ENCODE data around the gene RABL2A. TPM values are rescaled to one million over a fixed set of nuclear protein-coding genes. Genes with fewer than 3 reads are reported as not detected.
"Not testable (repeated sequence)": the region's sequence is repeated elsewhere in the genome, so short reads cannot be mapped to it uniquely, and the experiment has no call there.

RABL2A gene
- total and polyA plus RNA-seq, 2 experiments from 2014 or later, result 25.7 to 33.6 TPM

DNA sequence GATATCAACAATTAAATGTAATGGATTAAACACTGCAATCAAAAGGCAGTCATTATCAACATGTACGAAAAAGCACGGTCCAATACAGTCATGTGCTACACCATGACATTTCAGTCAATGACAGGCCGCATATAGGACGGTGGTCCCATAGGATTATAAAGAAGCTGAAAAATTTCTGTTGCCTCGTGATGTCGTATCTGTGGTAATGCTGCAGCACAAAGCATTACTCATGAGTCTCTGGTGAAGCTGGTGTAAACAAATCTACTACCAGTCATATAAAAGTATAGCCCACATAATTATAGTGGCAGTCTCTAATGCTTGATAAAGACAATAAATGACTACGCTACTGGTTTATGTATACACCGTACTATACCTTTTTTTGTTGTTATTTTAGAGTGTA lies 58.4 kb downstream of the RABL2A start:
- H3K27ac ChIP-seq, result no peak overlapping the region
- no peak for DNase-seq (ENCODE audit: low read depth in 1 of 2, low spot score in 1 of 2)
- no peaks in the 10 kb centered on the region for H3K9me3 ChIP-seq (ENCODE audit: low read depth)
- TF ChIP-seq, protein P1, sequence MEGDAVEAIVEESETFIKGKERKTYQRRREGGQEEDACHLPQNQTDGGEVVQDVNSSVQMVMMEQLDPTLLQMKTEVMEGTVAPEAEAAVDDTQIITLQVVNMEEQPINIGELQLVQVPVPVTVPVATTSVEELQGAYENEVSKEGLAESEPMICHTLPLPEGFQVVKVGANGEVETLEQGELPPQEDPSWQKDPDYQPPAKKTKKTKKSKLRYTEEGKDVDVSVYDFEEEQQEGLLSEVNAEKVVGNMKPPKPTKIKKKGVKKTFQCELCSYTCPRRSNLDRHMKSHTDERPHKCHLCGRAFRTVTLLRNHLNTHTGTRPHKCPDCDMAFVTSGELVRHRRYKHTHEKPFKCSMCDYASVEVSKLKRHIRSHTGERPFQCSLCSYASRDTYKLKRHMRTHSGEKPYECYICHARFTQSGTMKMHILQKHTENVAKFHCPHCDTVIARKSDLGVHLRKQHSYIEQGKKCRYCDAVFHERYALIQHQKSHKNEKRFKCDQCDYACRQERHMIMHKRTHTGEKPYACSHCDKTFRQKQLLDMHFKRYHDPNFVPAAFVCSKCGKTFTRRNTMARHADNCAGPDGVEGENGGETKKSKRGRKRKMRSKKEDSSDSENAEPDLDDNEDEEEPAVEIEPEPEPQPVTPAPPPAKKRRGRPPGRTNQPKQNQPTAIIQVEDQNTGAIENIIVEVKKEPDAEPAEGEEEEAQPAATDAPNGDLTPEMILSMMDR (IDR thresholded peaks at IDR 0.05; ENCODE audit: low read depth, low read length), result no peak
- no peak overlapping the region for H3K4me3 ChIP-seq
- H3K4me1 ChIP-seq (ENCODE audit: low read depth), result no peaks in the 10 kb centered on the region
- H3K36me3 ChIP-seq, result no peaks in the 10 kb centered on the region
- no peaks in the 10 kb centered on the region for H3K27me3 ChIP-seq

DNA sequence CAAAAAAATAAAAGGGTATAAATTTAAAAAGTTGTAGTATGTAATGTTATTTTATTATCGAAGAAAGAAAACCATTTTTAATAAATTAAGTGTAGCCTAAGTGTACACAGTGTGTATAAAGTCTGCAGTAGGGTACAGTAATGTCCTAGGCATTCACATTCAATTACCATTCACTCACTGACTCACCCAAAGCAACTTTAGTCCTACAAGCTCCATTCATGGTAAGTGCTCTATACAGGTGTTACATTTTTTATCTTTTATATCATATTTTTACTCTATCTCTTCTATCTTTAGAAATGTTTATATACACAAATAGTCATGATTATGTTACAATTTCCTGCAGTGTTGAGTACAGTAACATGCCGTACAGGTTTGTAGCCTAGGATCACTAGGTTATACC lies 59.5 kb downstream of the RABL2A start:
- TF ChIP-seq, protein P1 (IDR thresholded peaks at IDR 0.05; ENCODE audit: low read depth, low read length), result no peak
- no peaks in the 10 kb centered on the region for H3K9me3 ChIP-seq (ENCODE audit: low read depth)

DNA sequence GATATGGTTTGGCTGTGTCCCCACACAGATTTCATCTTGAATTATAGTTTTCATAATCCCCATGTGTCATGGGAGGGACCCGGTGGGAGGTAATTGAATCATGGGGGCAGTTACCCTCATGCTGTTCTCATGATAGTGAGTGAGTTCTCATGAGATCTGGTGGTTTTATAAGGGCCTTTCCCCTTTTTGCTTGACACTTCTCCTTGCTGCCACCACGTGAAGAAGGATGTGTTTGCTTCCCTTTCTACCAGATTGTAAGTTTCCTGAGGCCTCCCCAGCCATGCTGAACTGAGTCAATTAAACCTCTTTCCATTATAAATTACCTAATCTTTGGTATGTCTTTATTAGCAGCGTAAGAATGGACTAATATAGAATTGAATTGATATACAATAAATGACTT lies 63.8 kb downstream of the RABL2A start:
- H3K27me3 ChIP-seq; H3K36me3 ChIP-seq; H3K4me1 ChIP-seq (ENCODE audit: low read depth); H3K9me3 ChIP-seq (ENCODE audit: low read depth); DNase-seq (ENCODE audit: low read depth in 1 of 2, low spot score in 1 of 2); H3K27ac ChIP-seq; H3K4me3 ChIP-seq: not testable (repeated sequence)

More for the DNA sequence above, 59.5 kb downstream of the RABL2A start:
- no peak for DNase-seq (ENCODE audit: low read depth in 1 of 2, low spot score in 1 of 2)
- Histone ChIP-seq H3K36me3 (no peaks in the 10 kb centered on the region), H3K4me1 (ENCODE audit: low read depth) (no peaks in the 10 kb centered on the region), H3K27ac (no peak overlapping the region), H3K27me3 (no peaks in the 10 kb centered on the region), H3K4me3 (no peak overlapping the region)

Other genes with a start within 250 kb of the RABL2A start
- 48.0 and 61.1 TPM in 2 replicates for gene ZNG1B, start 189.6 kb upstream of the RABL2A start, total RNA-seq
- 94.7 and 138 TPM in 2 replicates for gene ZNG1B, start 189.6 kb upstream of the RABL2A start, polyA plus RNA-seq
- gene FOXD4L1, start 128.6 kb upstream of the RABL2A start, total RNA-seq, result 0.81 and 1.2 TPM in 2 replicates
- 0.09 TPM in 1 of 2 replicates, not detected in the other for gene FOXD4L1, start 128.6 kb upstream of the RABL2A start, polyA plus RNA-seq
- gene SLC35F5, start 129.4 kb downstream of the RABL2A start, total RNA-seq, result 42.2 and 48.4 TPM in 2 replicates
- gene SLC35F5, start 129.4 kb downstream of the RABL2A start, polyA plus RNA-seq, result 27.6 and 62.8 TPM in 2 replicates